ENCODE data around the gene C12orf54. TPM values are rescaled to one million over a fixed set of nuclear protein-coding genes. Genes with fewer than 3 reads are reported as not detected.

The C12orf54 gene
- total and polyA plus RNA-seq, 10 of the 15 experiments (the other 5 are each of a cell fraction or from before 2014, with no cell fraction given): 0.79 to 7.8 (median 4.2) TPM

- no peaks in the 10 kb centered on the region for H3K4me1 ChIP-seq (ENCODE audit: control insufficient read depth, insufficient read depth, low read length)
- no peak overlapping the region for H3K4me3 ChIP-seq
- ChIA-PET SMC1A (ENCODE audit: uncharacterized antibody, unreplicated experiment) (no interaction called here), RAD21 (ENCODE audit: unreplicated experiment) (no interaction called here), POLR2A (no interaction called here), CTCF (no interaction called here)
- no peak overlapping the region for H2AFZ ChIP-seq (ENCODE audit: control insufficient read depth, low read depth, low read length)
- no peaks in the 10 kb centered on the region for H3K27me3 ChIP-seq (replicated peaks in 1 of 2; ENCODE audit: control insufficient read depth in 2 of 2, insufficient read depth in 2 of 2, low read length in 1 of 2)
- DNase-seq (ENCODE audit: low read depth, low spot score): no peak
- 50% methylated on average over 7 of the region's 7 CpGs for WGBS (ENCODE audit: insufficient coverage, insufficient replicate concordance, low lambda C conversion rate, missing lambda C conversion rate)
- H3K36me3 ChIP-seq (ENCODE audit: control insufficient read depth in 2 of 2, insufficient read depth in 2 of 2, low read length in 1 of 2): no peaks in the 10 kb centered on the region
- BruUV-seq (replicated peaks): no TSS peak
- TF ChIP-seq EP300 (IDR thresholded peaks at IDR 0.05; ENCODE audit: borderline replicate concordance in 1 of 2, control insufficient read depth in 1 of 2, low read depth in 2 of 2, low read length in 2 of 2) (no peak), SMARCA5 (IDR thresholded peaks at IDR 0.05) (no peak), YY1 (IDR thresholded peaks at IDR 0.05; ENCODE audit: low read depth, low read length) (no peak), ZNF592 (IDR thresholded peaks at IDR 0.05) (no peak), TCF3 (IDR thresholded peaks at IDR 0.05; ENCODE audit: borderline replicate concordance, insufficient read depth, low read depth, low read length) (no peak), E2F8 (IDR thresholded peaks at IDR 0.05; ENCODE audit: low read depth, partially characterized antibody) (no peak)
- TF ChIP-seq, protein P1, sequence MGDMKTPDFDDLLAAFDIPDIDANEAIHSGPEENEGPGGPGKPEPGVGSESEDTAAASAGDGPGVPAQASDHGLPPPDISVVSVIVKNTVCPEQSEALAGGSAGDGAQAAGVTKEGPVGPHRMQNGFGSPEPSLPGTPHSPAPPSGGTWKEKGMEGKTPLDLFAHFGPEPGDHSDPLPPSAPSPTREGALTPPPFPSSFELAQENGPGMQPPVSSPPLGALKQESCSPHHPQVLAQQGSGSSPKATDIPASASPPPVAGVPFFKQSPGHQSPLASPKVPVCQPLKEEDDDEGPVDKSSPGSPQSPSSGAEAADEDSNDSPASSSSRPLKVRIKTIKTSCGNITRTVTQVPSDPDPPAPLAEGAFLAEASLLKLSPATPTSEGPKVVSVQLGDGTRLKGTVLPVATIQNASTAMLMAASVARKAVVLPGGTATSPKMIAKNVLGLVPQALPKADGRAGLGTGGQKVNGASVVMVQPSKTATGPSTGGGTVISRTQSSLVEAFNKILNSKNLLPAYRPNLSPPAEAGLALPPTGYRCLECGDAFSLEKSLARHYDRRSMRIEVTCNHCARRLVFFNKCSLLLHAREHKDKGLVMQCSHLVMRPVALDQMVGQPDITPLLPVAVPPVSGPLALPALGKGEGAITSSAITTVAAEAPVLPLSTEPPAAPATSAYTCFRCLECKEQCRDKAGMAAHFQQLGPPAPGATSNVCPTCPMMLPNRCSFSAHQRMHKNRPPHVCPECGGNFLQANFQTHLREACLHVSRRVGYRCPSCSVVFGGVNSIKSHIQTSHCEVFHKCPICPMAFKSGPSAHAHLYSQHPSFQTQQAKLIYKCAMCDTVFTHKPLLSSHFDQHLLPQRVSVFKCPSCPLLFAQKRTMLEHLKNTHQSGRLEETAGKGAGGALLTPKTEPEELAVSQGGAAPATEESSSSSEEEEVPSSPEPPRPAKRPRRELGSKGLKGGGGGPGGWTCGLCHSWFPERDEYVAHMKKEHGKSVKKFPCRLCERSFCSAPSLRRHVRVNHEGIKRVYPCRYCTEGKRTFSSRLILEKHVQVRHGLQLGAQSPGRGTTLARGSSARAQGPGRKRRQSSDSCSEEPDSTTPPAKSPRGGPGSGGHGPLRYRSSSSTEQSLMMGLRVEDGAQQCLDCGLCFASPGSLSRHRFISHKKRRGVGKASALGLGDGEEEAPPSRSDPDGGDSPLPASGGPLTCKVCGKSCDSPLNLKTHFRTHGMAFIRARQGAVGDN (IDR thresholded peaks at IDR 0.05): no peak
- TF ChIP-seq, protein P2, sequence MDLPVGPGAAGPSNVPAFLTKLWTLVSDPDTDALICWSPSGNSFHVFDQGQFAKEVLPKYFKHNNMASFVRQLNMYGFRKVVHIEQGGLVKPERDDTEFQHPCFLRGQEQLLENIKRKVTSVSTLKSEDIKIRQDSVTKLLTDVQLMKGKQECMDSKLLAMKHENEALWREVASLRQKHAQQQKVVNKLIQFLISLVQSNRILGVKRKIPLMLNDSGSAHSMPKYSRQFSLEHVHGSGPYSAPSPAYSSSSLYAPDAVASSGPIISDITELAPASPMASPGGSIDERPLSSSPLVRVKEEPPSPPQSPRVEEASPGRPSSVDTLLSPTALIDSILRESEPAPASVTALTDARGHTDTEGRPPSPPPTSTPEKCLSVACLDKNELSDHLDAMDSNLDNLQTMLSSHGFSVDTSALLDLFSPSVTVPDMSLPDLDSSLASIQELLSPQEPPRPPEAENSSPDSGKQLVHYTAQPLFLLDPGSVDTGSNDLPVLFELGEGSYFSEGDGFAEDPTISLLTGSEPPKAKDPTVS (IDR thresholded peaks at IDR 0.05; ENCODE audit: low read depth, low read length): no peak
- no peak overlapping the region for H3K9ac ChIP-seq (ENCODE audit: control insufficient read depth, insufficient read depth, low read length)
- no peaks in the 10 kb centered on the region for H3K9me3 ChIP-seq (replicated peaks; ENCODE audit: control insufficient read depth, insufficient read depth, low read length)
- in situ Hi-C loops (cut with MboI) (no loop called here), intact Hi-C loops (cut with micrococcal nuclease; ENCODE audit: unreplicated experiment) (no loop called here)
- H3K27ac ChIP-seq (ENCODE audit: control insufficient read depth, insufficient read depth): no peak overlapping the region
- no peak overlapping the region for H3K4me2 ChIP-seq (ENCODE audit: control insufficient read depth, insufficient read depth)
- no peaks in the 10 kb centered on the region for H3K79me2 ChIP-seq (ENCODE audit: control insufficient read depth, insufficient read depth, low read length)
- no peak for ATAC-seq
- no peaks in the 10 kb centered on the region for H4K20me1 ChIP-seq (ENCODE audit: control insufficient read depth, insufficient read depth)
- no peak for FAIRE-seq
Observed at GRCh38 chr12:48441069-48441468, 41.2 kb upstream of the C12orf54 start.
